CD14-positive monocyte (primary cell): ENCODE data around the gene PLXNA4. TPM values are rescaled to one million over a fixed set of nuclear protein-coding genes. Genes with fewer than 3 reads are reported as not detected.

Experiments used
- DNase-seq, 3 donors: peaks; one replicate each; pipeline ENCODE4 v3.0.0-alpha.2; 2011 to 2022
- H2AFZ ChIP-seq: 2 replicates; pipeline ENCODE4 v1.6.0; 2012; ENCODE audit warnings: mild to moderate bottlenecking, low read depth, low read length, inconsistent platforms; ENCODE audit not compliant: insufficient read depth, poor library complexity, severe bottlenecking
- H3K27ac ChIP-seq, 2 donors: 1 replicate in 1 of 2; 2 replicates in 1 of 2; pipeline ENCODE4 v1.5.1; 2012 to 2013; ENCODE audit warnings: low read length in 2 of 2, control low read depth in 1 of 2, inconsistent platforms in 1 of 2, low read depth in 1 of 2, mild to moderate bottlenecking in 1 of 2
- H3K27me3 ChIP-seq, 2 donors: one replicate each; pipeline versions ENCODE4 v1.6.0 to v1.6.1; 2011 to 2013; ENCODE audit warnings: low read length in 2 of 2; ENCODE audit not compliant: control insufficient read depth in 2 of 2, insufficient read depth in 2 of 2
- H3K36me3 ChIP-seq, 2 donors: replicated peaks in 1 of 2; 1 replicate in 1 of 2; 2 replicates in 1 of 2; pipeline versions ENCODE4 v1.5.1 to v1.6.1; 2012 to 2013; ENCODE audit warnings: low read length in 2 of 2, control low read depth in 1 of 2, inconsistent platforms in 1 of 2, mild to moderate bottlenecking in 1 of 2; ENCODE audit not compliant: insufficient read depth in 2 of 2, control insufficient read depth in 1 of 2
- H3K4me1 ChIP-seq, 2 donors: 1 replicate in 1 of 2; 2 replicates in 1 of 2; pipeline versions ENCODE4 v1.5.1 to v1.6.1; 2012 to 2013; ENCODE audit warnings: low read length in 2 of 2, control low read depth in 1 of 2, inconsistent platforms in 1 of 2, mild to moderate bottlenecking in 1 of 2, moderate library complexity in 1 of 2; ENCODE audit not compliant: insufficient read depth in 2 of 2, control insufficient read depth in 1 of 2
- H3K4me2 ChIP-seq: replicated peaks from 2 replicates; pipeline ENCODE3; 2012; ENCODE audit warnings: low read length, moderate library complexity, mild to moderate bottlenecking; ENCODE audit not compliant: poor library complexity, severe bottlenecking; ENCODE audit errors: extremely low read depth
- H3K4me3 ChIP-seq, 3 experiments: fragments of 200-600 bp in 1 of 3; sonication (generic) in 1 of 3; replicated peaks in 1 of 3; 1 replicate in 2 of 3; 2 replicates in 1 of 3; pipeline ENCODE4 v1.5.1; 2011 to 2013; ENCODE audit warnings: low read length in 3 of 3, mild to moderate bottlenecking in 3 of 3, control low read depth in 2 of 3, low read depth in 2 of 3, inconsistent platforms in 1 of 3, moderate library complexity in 1 of 3
- H3K79me2 ChIP-seq: 2 replicates; pipeline ENCODE4 v1.6.0; 2012; ENCODE audit warnings: mild to moderate bottlenecking, control low read depth, inconsistent platforms, low read length, moderate library complexity; ENCODE audit not compliant: insufficient read depth
- H3K9ac ChIP-seq: 2 replicates; pipeline ENCODE4 v1.6.0; 2017; ENCODE audit warnings: low read length, mild to moderate bottlenecking; ENCODE audit not compliant: insufficient read depth, poor library complexity, severe bottlenecking
- H3K9me3 ChIP-seq, 2 donors: replicated peaks in 1 of 2; 1 replicate in 1 of 2; 2 replicates in 1 of 2; pipeline versions ENCODE4 v1.5.1 to v1.6.1; 2012 to 2013; ENCODE audit warnings: low read length in 2 of 2, control low read depth in 1 of 2; ENCODE audit not compliant: control insufficient read depth in 1 of 2, insufficient read depth in 1 of 2
- H4K20me1 ChIP-seq: 2 replicates; pipeline ENCODE4 v1.6.0; 2012; ENCODE audit warnings: mild to moderate bottlenecking, low read length, control low read depth, moderate library complexity; ENCODE audit not compliant: insufficient read depth
- H3K27ac Mint-ChIP-seq, 7 donors: one replicate each; pipeline ENCODE4 v1.8.0; 2020; ENCODE audit warnings: mild to moderate bottlenecking in 7 of 7, mixed read lengths in 7 of 7, moderate library complexity in 6 of 7, inconsistent platforms in 2 of 7
- H3K27me3 Mint-ChIP-seq, 3 donors: one replicate each; pipeline ENCODE4 v1.8.0; 2021 to 2022; ENCODE audit warnings: low read depth in 3 of 3, mild to moderate bottlenecking in 3 of 3, mixed read lengths in 3 of 3, moderate library complexity in 3 of 3, inconsistent platforms in 1 of 3
- H3K36me3 Mint-ChIP-seq, 2 donors: one replicate each; pipeline ENCODE4 v1.8.0; 2020; ENCODE audit warnings: mixed read lengths in 2 of 2, inconsistent platforms in 1 of 2, mild to moderate bottlenecking in 1 of 2
- H3K4me1 Mint-ChIP-seq: one replicate; pipeline ENCODE4 v1.8.0; 2020; ENCODE audit warnings: mild to moderate bottlenecking, mixed read lengths
- H3K4me3 Mint-ChIP-seq, 2 donors: one replicate each; pipeline ENCODE4 v1.8.0; 2020; ENCODE audit warnings: mild to moderate bottlenecking in 2 of 2, mixed read lengths in 2 of 2, moderate library complexity in 1 of 2
- H3K9me3 Mint-ChIP-seq, 7 donors: one replicate each; pipeline ENCODE4 v1.8.0; 2020 to 2022; ENCODE audit warnings: mixed read lengths in 7 of 7, mild to moderate bottlenecking in 6 of 7, moderate library complexity in 6 of 7, inconsistent platforms in 2 of 7
- CTCF ChIP-seq: fragments of 200-600 bp; IDR thresholded peaks from one replicate; pipeline ENCODE4 v1.8.0; 2022; ENCODE audit warnings: antibody characterized with exemption, mild to moderate bottlenecking
- WGBS: methylation state at CpG from one replicate; pipeline ENCODE4 v1.1.5; 2013; ENCODE audit warnings: missing lambda C conversion rate; ENCODE audit not compliant: insufficient coverage; 5-methylcytosine and 5-hydroxymethylcytosine counted together
- intact Hi-C, 2 donors: fragments of 100-400 bp; cut with micrococcal nuclease; formaldehyde crosslinking; loops; one replicate each; pipeline versions ENCODE4 v1.15.0 to v1.15.1; 2023
- polyA plus RNA-seq, 3 donors: library from polyadenylated mRNA; depleted of rRNA in 1 of 3; unstranded in 2 of 3; stranded (reverse) in 1 of 3; fragments of 300-500 nt in 2 of 3; fragments of >200 nt in 1 of 3; fragmentation: Illumina TruSeq in 2 of 3; gene quantifications; 1 replicate in 2 of 3; 2 replicates in 1 of 3; pipeline ENCODE4 v1.2.3, GENCODE V29; 2012 to 2021

PLXNA4 gene
- polyA plus RNA-seq, 3 donors = not detected

GRCh38 chr7:132082394-132082793 is 493.9 kb downstream of the PLXNA4 start:
- H2AFZ ChIP-seq = no peak overlapping the region
- H3K79me2 ChIP-seq = no peaks in the 10 kb centered on the region
- no peaks in the 10 kb centered on the region for H3K4me1 ChIP-seq
- no peak for TF ChIP-seq CTCF
- no peaks in the 10 kb centered on the region for H3K9me3 ChIP-seq
- no peak overlapping the region for H3K4me3 ChIP-seq
- no peaks in the 10 kb centered on the region for H3K27me3 ChIP-seq
- WGBS = no CpG with 5 or more reads among the region's 1 CpG
- H4K20me1 ChIP-seq = no peaks in the 10 kb centered on the region
- no peak for DNase-seq
- no peak overlapping the region for H3K9ac ChIP-seq
- no peak overlapping the region for H3K4me2 ChIP-seq
- Mint-ChIP-seq H3K27me3 (peaks cover 2 to 10% (median 4%) of the 10 kb centered on the region in 3 donors), H3K36me3 (no peaks in the 10 kb centered on the region), H3K9me3 (peaks cover 0 to 2% (median 0%) of the 10 kb centered on the region in 7 donors), H3K4me1 (no peaks in the 10 kb centered on the region), H3K27ac (no peak overlapping the region), H3K4me3 (no peak overlapping the region)
- intact Hi-C loops = no loop called here
- H3K27ac ChIP-seq = no peak overlapping the region
- H3K36me3 ChIP-seq = no peaks in the 10 kb centered on the region

- no peak overlapping the region for H3K4me2 ChIP-seq
- H3K9ac ChIP-seq = no peak overlapping the region
- H4K20me1 ChIP-seq = no peaks in the 10 kb centered on the region
- no peak overlapping the region for H3K4me3 ChIP-seq
- intact Hi-C loops = no loop called here
- Mint-ChIP-seq H3K9me3 (peaks cover 0 to 2% (median 0%) of the 10 kb centered on the region in 7 donors), H3K27me3 (peaks cover 2 to 12% (median 4%) of the 10 kb centered on the region in 3 donors), H3K36me3 (no peaks in the 10 kb centered on the region), H3K27ac (no peak overlapping the region), H3K4me3 (no peak overlapping the region), H3K4me1 (no peaks in the 10 kb centered on the region)
- H3K9me3 ChIP-seq = no peaks in the 10 kb centered on the region
- WGBS = 87% methylated on average over 2 of the region's 2 CpGs
- H3K27me3 ChIP-seq = no peaks in the 10 kb centered on the region
- H3K79me2 ChIP-seq = no peaks in the 10 kb centered on the region
- no peak overlapping the region for H2AFZ ChIP-seq
- no peaks in the 10 kb centered on the region for H3K36me3 ChIP-seq
- no peak for TF ChIP-seq CTCF
- H3K27ac ChIP-seq = no peak overlapping the region
- no peaks in the 10 kb centered on the region for H3K4me1 ChIP-seq
- no peak for DNase-seq
These were observed 494.6 kb downstream of the PLXNA4 start for GRCh38 chr7:132081686-132082085.
